Measurements from ENCODE around the gene PCDHA9. TPM values are rescaled to one million over a fixed set of nuclear protein-coding genes. Genes with fewer than 3 reads are reported as not detected.
A peak's percentile ranks its signal among the peaks of the same experiment; 100 is the strongest.

Gene PCDHA9
- polyA plus RNA-seq, 2 of the 4 experiments (the other 2 are of a cell fraction): 0.03 TPM; not detected in 1

- WGBS (ENCODE audit: missing lambda C conversion rate): 52% methylated on average over 39 of the region's 41 CpGs
- H3K4me1 ChIP-seq: no peaks in the 10 kb centered on the region
- FAIRE-seq (no peak), DNase-seq (ENCODE audit: low read depth in 1 of 2, low spot score in 1 of 2) (peak; percentile 35 to 55), ATAC-seq (peak; percentile 78 to 89)
- no peak within 1 kb of the TSS for H3K27ac ChIP-seq
- peak within 1 kb of the TSS; percentile 43; the same call in 2 of the 3 replicates for H3K4me2 ChIP-seq
- peak within 1 kb of the TSS; percentile 15; the same call in 1 of the 3 replicates for H3K4me3 ChIP-seq
- no peaks in the 10 kb centered on the region for H3K9me3 ChIP-seq
- POLR2A ChIA-PET: interaction anchor here (0.8 to 1.0 kb wide), 2 partner anchors 171 to 172 kb away, joined by 4 read pairs; no protein-coding TSS in a partner anchor
- CTCF ChIA-PET: interaction anchor here (0.7 to 3.4 kb wide), 16 partner anchors 15 to 590 kb away, joined by 3 to 36 read pairs (median 4); partner anchors contain the start of genes PCDHA2, PCDHAC1, PCDHB1 and PCDHB3
- no peak for TF ChIP-seq TFCP2L1 (CRISPR knock-in tag; IDR thresholded peaks at IDR 0.05)
- TF ChIP-seq SREBF2 (IDR thresholded peaks at IDR 0.05): no peak
- no peak for TF ChIP-seq ZC3H11A (IDR thresholded peaks at IDR 0.05)
- TF ChIP-seq BHLHE40 (IDR thresholded peaks at IDR 0.05; ENCODE audit: low read depth, low read length): no peak
- TF ChIP-seq ZNF302 (CRISPR knock-in tag; IDR thresholded peaks at IDR 0.05): no peak
- TF ChIP-seq, protein P1, sequence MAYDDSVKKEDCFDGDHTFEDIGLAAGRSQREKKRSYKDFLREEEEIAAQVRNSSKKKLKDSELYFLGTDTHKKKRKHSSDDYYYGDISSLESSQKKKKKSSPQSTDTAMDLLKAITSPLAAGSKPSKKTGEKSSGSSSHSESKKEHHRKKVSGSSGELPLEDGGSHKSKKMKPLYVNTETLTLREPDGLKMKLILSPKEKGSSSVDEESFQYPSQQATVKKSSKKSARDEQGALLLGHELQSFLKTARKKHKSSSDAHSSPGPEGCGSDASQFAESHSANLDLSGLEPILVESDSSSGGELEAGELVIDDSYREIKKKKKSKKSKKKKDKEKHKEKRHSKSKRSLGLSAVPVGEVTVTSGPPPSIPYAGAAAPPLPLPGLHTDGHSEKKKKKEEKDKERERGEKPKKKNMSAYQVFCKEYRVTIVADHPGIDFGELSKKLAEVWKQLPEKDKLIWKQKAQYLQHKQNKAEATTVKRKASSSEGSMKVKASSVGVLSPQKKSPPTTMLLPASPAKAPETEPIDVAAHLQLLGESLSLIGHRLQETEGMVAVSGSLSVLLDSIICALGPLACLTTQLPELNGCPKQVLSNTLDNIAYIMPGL (CRISPR knock-in tag; IDR thresholded peaks at IDR 0.05; ENCODE audit: borderline replicate concordance): no peak
- TF ChIP-seq EHMT2 (IDR thresholded peaks at IDR 0.05; ENCODE audit: low read depth): no peak
- no peak for TF ChIP-seq E2F6 (IDR thresholded peaks at IDR 0.05; ENCODE audit: borderline replicate concordance, low read depth)
- TF ChIP-seq NFE2L2 (conservative IDR thresholded peaks at IDR 0.05; ENCODE audit: low read length): no peak
- peak; percentile 23 to 48; a peak in 3 of 5 replicates for TF ChIP-seq RAD21 (conservative IDR thresholded peaks at IDR 0.05 in 1 of 2, IDR thresholded peaks at IDR 0.05 in 1 of 2)
- TF ChIP-seq CEBPB (IDR thresholded peaks at IDR 0.05): peak in 1 of 2 experiments; percentile 70; a peak in 2 of 4 replicates
- TF ChIP-seq PBX3 (IDR thresholded peaks at IDR 0.05): no peak
- TF ChIP-seq CTCF (IDR thresholded peaks at IDR 0.05): peak; percentile 22; the same call in 2 of the 3 replicates
Observed at GRCh38 chr5:140868721-140869554, 20.8 kb downstream of the PCDHA9 start, which contains the start of gene PCDHA11. Gene PCDHA11 (plus strand): TSS chr5:140868957. CDS start chr5:140869104, 147 bp downstream.

GRCh38 chr5:140869555-140869886 is 21.3 kb downstream of the PCDHA9 start:
- H3K4me1 ChIP-seq: no peaks in the 10 kb centered on the region
- 80% methylated on average over 5 of the region's 5 CpGs for WGBS (ENCODE audit: missing lambda C conversion rate)
- no peak overlapping the region for H3K4me2 ChIP-seq
- ATAC-seq (peak; percentile 68 to 78; a peak in 4 of 6 replicates), FAIRE-seq (no peak), DNase-seq (ENCODE audit: low read depth in 1 of 2, low spot score in 1 of 2) (no peak)
- POLR2A ChIA-PET: interaction anchor here (0.8 to 1.0 kb wide), 2 partner anchors 170 to 171 kb away, joined by 4 read pairs; no protein-coding TSS in a partner anchor
- CTCF ChIA-PET: interaction anchor here (0.5 to 3.4 kb wide), 17 partner anchors 15 to 589 kb away, joined by 3 to 36 read pairs (median 3); partner anchors contain the start of genes PCDHA2, PCDHAC1, PCDHB1 and PCDHB3
- no peak overlapping the region for H3K27ac ChIP-seq
- TF ChIP-seq HDAC2 (IDR thresholded peaks at IDR 0.05) (no peak), RNF2 (IDR thresholded peaks at IDR 0.05; ENCODE audit: borderline replicate concordance, low read depth) (no peak), ESRRA (IDR thresholded peaks at IDR 0.05; ENCODE audit: borderline replicate concordance, low read length) (no peak), NPAS2 (CRISPR knock-in tag; IDR thresholded peaks at IDR 0.05; ENCODE audit: borderline replicate concordance) (no peak), PHF8 (IDR thresholded peaks at IDR 0.05; ENCODE audit: borderline replicate concordance, low read depth) (no peak), RCOR1 (IDR thresholded peaks at IDR 0.05; ENCODE audit: low read depth, low read length) (no peak), FOSB (CRISPR knock-in tag; IDR thresholded peaks at IDR 0.05) (no peak), PBX3 (IDR thresholded peaks at IDR 0.05) (no peak), NFE2L2 (conservative IDR thresholded peaks at IDR 0.05; ENCODE audit: low read length) (no peak), ZC3H11A (IDR thresholded peaks at IDR 0.05) (no peak), HOXB5 (CRISPR knock-in tag; IDR thresholded peaks at IDR 0.05) (no peak), ELK1 (IDR thresholded peaks at IDR 0.05; ENCODE audit: low read depth, low read length) (no peak), RARB (CRISPR knock-in tag; IDR thresholded peaks at IDR 0.05) (no peak), KDM1A (IDR thresholded peaks at IDR 0.05; ENCODE audit: low read depth) (no peak)
- TF ChIP-seq, protein P1 (CRISPR knock-in tag; IDR thresholded peaks at IDR 0.05; ENCODE audit: borderline replicate concordance): no peak
- no peaks in the 10 kb centered on the region for H3K9me3 ChIP-seq
- no peak overlapping the region for H3K4me3 ChIP-seq
